H1 (cell line): ENCODE results near the gene SRPRA. TPM values are rescaled to one million over a fixed set of nuclear protein-coding genes. Genes with fewer than 3 reads are reported as not detected.
"Not testable (repeated sequence)": the region's sequence is repeated elsewhere in the genome, so short reads cannot be mapped to it uniquely, and the experiment has no call there.

Experiments used
- CTCF ChIA-PET: fragments of 300-600 bp; sonication (Branson Sonifier 250); formaldehyde crosslinking; loops from one replicate; lab custom pipeline; 2021; ENCODE audit not compliant: partially characterized antibody; lab: Charles Lee
- POLR2A ChIA-PET: fragments of 300-600 bp; sonication (Branson Sonifier 250); formaldehyde crosslinking; loops from one replicate; lab custom pipeline; 2021; ENCODE audit warnings: inconsistent platforms; ENCODE audit not compliant: partially characterized antibody; lab: Charles Lee
- DNase-seq, 2 experiments: peaks; one replicate each; pipeline versions ENCODE4 v3.0.0 to v3.0.0-alpha.2; 2010 to 2022; ENCODE audit warnings: low spot score in 2 of 2, low read depth in 1 of 2, mixed read lengths in 1 of 2
- FAIRE-seq: peaks from 2 replicates; lab custom pipeline; 2011; peaks lifted over from hg19 to GRCh38; lab: Jason Lieb, UNC
- H2AFZ ChIP-seq: 2 replicates; pipeline ENCODE4 v1.8.1; 2012; ENCODE audit warnings: low read length, inconsistent platforms
- H2AK5ac ChIP-seq: 2 replicates; pipeline ENCODE4 v1.6.1; 2013; ENCODE audit warnings: low read depth, low read length
- H2BK120ac ChIP-seq: replicated peaks from 2 replicates; pipeline ENCODE3; 2013; ENCODE audit warnings: low read depth, low read length, inconsistent platforms
- H2BK12ac ChIP-seq: 2 replicates; pipeline ENCODE4 v1.6.1; 2013; ENCODE audit warnings: low read depth, low read length
- H2BK15ac ChIP-seq: 2 replicates; pipeline ENCODE4 v1.6.1; 2013; ENCODE audit warnings: low read length
- H2BK20ac ChIP-seq: 2 replicates; pipeline ENCODE4 v1.6.1; 2013; ENCODE audit warnings: low read length
- H2BK5ac ChIP-seq: 2 replicates; pipeline ENCODE4 v1.6.1; 2013; ENCODE audit warnings: low read depth, low read length
- H3K14ac ChIP-seq: 2 replicates; pipeline ENCODE4 v1.6.1; 2013; ENCODE audit warnings: inconsistent platforms; ENCODE audit not compliant: insufficient read length
- H3K18ac ChIP-seq: 2 replicates; pipeline ENCODE4 v1.6.1; 2013; ENCODE audit warnings: low read length; ENCODE audit errors: extremely low read depth
- H3K23ac ChIP-seq: 2 replicates; pipeline ENCODE4 v1.6.1; 2013; ENCODE audit warnings: inconsistent platforms; ENCODE audit not compliant: insufficient read length
- H3K23me2 ChIP-seq: 2 replicates; pipeline ENCODE4 v1.6.1; 2013; ENCODE audit warnings: low read depth, low read length
- H3K27ac ChIP-seq: 2 replicates; pipeline ENCODE4 v1.6.1; 2011; ENCODE audit warnings: low read depth, low read length, inconsistent platforms
- H3K27me3 ChIP-seq, 4 experiments: replicated peaks in 1 of 4; 1 replicate in 1 of 4; 2 replicates in 3 of 4; pipeline versions ENCODE4 v1.6.1 to v1.8.1; 2011 to 2013; ENCODE audit warnings: low read length in 3 of 4, mild to moderate bottlenecking in 3 of 4, inconsistent platforms in 2 of 4, mixed read lengths in 2 of 4, moderate library complexity in 1 of 4; ENCODE audit not compliant: control insufficient read depth in 3 of 4, insufficient read depth in 3 of 4; ENCODE audit errors: extremely low read depth in 1 of 4
- H3K36me3 ChIP-seq, 4 experiments: 2 replicates each; pipeline versions ENCODE4 v1.6.1 to v1.8.1; 2011 to 2013; ENCODE audit warnings: mild to moderate bottlenecking in 4 of 4, low read length in 3 of 4, moderate library complexity in 2 of 4, control low read depth in 1 of 4, inconsistent platforms in 1 of 4; ENCODE audit not compliant: insufficient read depth in 4 of 4, control insufficient read depth in 2 of 4
- H3K4ac ChIP-seq: replicated peaks from 2 replicates; pipeline ENCODE3; 2013; ENCODE audit warnings: low read length, low read depth, mixed read lengths, inconsistent platforms; ENCODE audit not compliant: insufficient read length
- H3K4me1 ChIP-seq, 4 experiments: replicated peaks in 1 of 4; 1 replicate in 1 of 4; 2 replicates in 3 of 4; pipeline versions ENCODE4 v1.6.1 to v1.8.1; 2011 to 2013; ENCODE audit warnings: low read length in 3 of 4, inconsistent platforms in 2 of 4, mixed read lengths in 1 of 4; ENCODE audit not compliant: insufficient read depth in 4 of 4, control insufficient read depth in 3 of 4
- H3K4me2 ChIP-seq, 2 experiments: 2 replicates each; pipeline versions ENCODE4 v1.6.1 to v1.8.1; 2011 to 2013; ENCODE audit warnings: low read depth in 2 of 2, low read length in 2 of 2, control low read depth in 1 of 2, inconsistent platforms in 1 of 2, mild to moderate bottlenecking in 1 of 2; ENCODE audit not compliant: insufficient read depth in 1 of 2
- H3K4me3 ChIP-seq, 4 experiments: fragments of 200-600, 300-600 bp in 1 of 4; sonication (generic), shearing (Covaris generic), sonication (Bioruptor Twin) in 1 of 4; 2 replicates each; pipeline versions ENCODE4 v1.5.1 to v1.8.1; 2011 to 2016; ENCODE audit warnings: low read length in 4 of 4, low read depth in 3 of 4, control low read depth in 2 of 4, inconsistent platforms in 2 of 4, mild to moderate bottlenecking in 2 of 4, mixed read lengths in 1 of 4, moderate library complexity in 1 of 4; ENCODE audit not compliant: insufficient read depth in 2 of 4; ENCODE audit errors: extremely low read depth in 1 of 4
- H3K56ac ChIP-seq: replicated peaks from 2 replicates; pipeline ENCODE3; 2013; ENCODE audit warnings: low read depth, mild to moderate bottlenecking, mixed read lengths, low read length, inconsistent platforms; ENCODE audit not compliant: insufficient read length
- H3K79me1 ChIP-seq: 2 replicates; pipeline ENCODE4 v1.6.1; 2013; ENCODE audit warnings: low read depth, low read length, control low read depth
- H3K79me2 ChIP-seq, 2 experiments: 2 replicates each; pipeline versions ENCODE4 v1.6.1 to v1.8.1; 2012 to 2013; ENCODE audit warnings: low read length in 2 of 2, mild to moderate bottlenecking in 2 of 2, inconsistent platforms in 1 of 2; ENCODE audit not compliant: insufficient read depth in 2 of 2, control insufficient read depth in 1 of 2
- H3K9ac ChIP-seq, 4 experiments: replicated peaks in 1 of 4; 1 replicate in 1 of 4; 2 replicates in 3 of 4; pipeline versions ENCODE4 v1.6.1 to v1.8.1; 2011 to 2013; ENCODE audit warnings: low read depth in 3 of 4, low read length in 3 of 4, control low read depth in 2 of 4, mild to moderate bottlenecking in 2 of 4, moderate library complexity in 2 of 4, inconsistent platforms in 1 of 4; ENCODE audit errors: extremely low read depth in 1 of 4
- H3K9me3 ChIP-seq, 2 experiments: 2 replicates each; pipeline versions ENCODE4 v1.6.1 to v1.8.1; 2012 to 2013; ENCODE audit warnings: mild to moderate bottlenecking in 2 of 2, moderate library complexity in 2 of 2, control low read depth in 1 of 2, inconsistent platforms in 1 of 2, low read depth in 1 of 2, low read length in 1 of 2, mixed read lengths in 1 of 2; ENCODE audit not compliant: insufficient read depth in 2 of 2
- H4K20me1 ChIP-seq, 2 experiments: replicated peaks in 1 of 2; 2 replicates each; pipeline versions ENCODE3 to v1.8.1; 2011 to 2013; ENCODE audit warnings: inconsistent platforms in 2 of 2, low read length in 2 of 2, mild to moderate bottlenecking in 1 of 2; ENCODE audit not compliant: insufficient read depth in 2 of 2, control insufficient read depth in 1 of 2
- H4K5ac ChIP-seq: 2 replicates; pipeline ENCODE4 v1.6.1; 2013; ENCODE audit warnings: low read length, low read depth, mixed read lengths, inconsistent platforms; ENCODE audit not compliant: insufficient read length
- H4K8ac ChIP-seq: 2 replicates; pipeline ENCODE4 v1.8.0; 2013; ENCODE audit warnings: mild to moderate bottlenecking, moderate library complexity, low read length, inconsistent platforms; ENCODE audit not compliant: insufficient read depth; ENCODE audit errors: extremely low read depth
- H4K91ac ChIP-seq: replicated peaks from 2 replicates; pipeline ENCODE3; 2013; ENCODE audit warnings: low read length, mixed read lengths, inconsistent platforms; ENCODE audit not compliant: insufficient read length
- BCL11A ChIP-seq, 2 experiments: IDR thresholded peaks; one replicate each; pipeline ENCODE4 v1.6.1; 2011; ENCODE audit warnings: low read depth in 2 of 2, low read length in 2 of 2, mild to moderate bottlenecking in 2 of 2
- PHF8 ChIP-seq: fragments of 200-600 bp; sonication (generic); conservative IDR thresholded peaks from 2 replicates; pipeline ENCODE4 v1.7.1; 2012; ENCODE audit warnings: low read depth, mild to moderate bottlenecking, inconsistent platforms, low read length, moderate library complexity
- RXRA ChIP-seq: IDR thresholded peaks from 2 replicates; pipeline ENCODE4 v1.6.1; 2011; ENCODE audit warnings: low read depth, mild to moderate bottlenecking, low read length, moderate library complexity; ENCODE audit not compliant: insufficient read depth
- TCF12 ChIP-seq: IDR thresholded peaks from 2 replicates; pipeline ENCODE4 v1.6.1; 2011; ENCODE audit warnings: low read depth, mild to moderate bottlenecking, low read length
- WGBS, 2 experiments: shearing (Covaris generic) in 1 of 2; methylation state at CpG; one replicate each; pipeline versions ENCODE4 v1.1.6 to v1.1.7; 2013 to 2015; ENCODE audit warnings: low lambda C conversion rate in 2 of 2, mixed read lengths in 2 of 2, inconsistent platforms in 1 of 2, low coverage in 1 of 2, missing lambda C conversion rate in 1 of 2; ENCODE audit not compliant: insufficient replicate concordance in 2 of 2, insufficient coverage in 1 of 2, insufficient read length in 1 of 2; ENCODE audit errors: extremely low coverage in 1 of 2, missing lambda C conversion rate in 1 of 2; 5-methylcytosine and 5-hydroxymethylcytosine counted together
- polyA plus RNA-seq, 7 experiments: library from polyadenylated mRNA; depleted of rRNA in 3 of 7; stranded (reverse) in 5 of 7; unstranded in 2 of 7; fragments of >200 nt in 5 of 7; fragments of 200-250 nt in 2 of 7; gene quantifications; 1 replicate in 5 of 7; 2 replicates in 1 of 7; 4 replicates in 1 of 7; pipeline versions ENCODE4 v1.2.1 to v1.2.3, GENCODE V29; 2011 to 2013; ENCODE audit warnings: missing spikeins in 2 of 7, mixed read lengths in 2 of 7
- total RNA-seq: library from RNA; stranded (reverse); fragmentation: NEBNext Ultra II Directional; extraction: Animal tissue kit (Norgen Biotek cat#: 25700); gene quantifications from 2 replicates; pipeline ENCODE4 v1.2.1, GENCODE V29; 2021
- TF ChIP-seq, protein P1 (sequence below): IDR thresholded peaks from 2 replicates; pipeline ENCODE4 v1.6.1; 2012; ENCODE audit warnings: inconsistent platforms

Gene SRPRA
- total and polyA plus RNA-seq, 2 of the 8 experiments (the other 6 are each of a cell fraction or from before 2014, with no cell fraction given): 57.6 to 62.0 TPM

DNA sequence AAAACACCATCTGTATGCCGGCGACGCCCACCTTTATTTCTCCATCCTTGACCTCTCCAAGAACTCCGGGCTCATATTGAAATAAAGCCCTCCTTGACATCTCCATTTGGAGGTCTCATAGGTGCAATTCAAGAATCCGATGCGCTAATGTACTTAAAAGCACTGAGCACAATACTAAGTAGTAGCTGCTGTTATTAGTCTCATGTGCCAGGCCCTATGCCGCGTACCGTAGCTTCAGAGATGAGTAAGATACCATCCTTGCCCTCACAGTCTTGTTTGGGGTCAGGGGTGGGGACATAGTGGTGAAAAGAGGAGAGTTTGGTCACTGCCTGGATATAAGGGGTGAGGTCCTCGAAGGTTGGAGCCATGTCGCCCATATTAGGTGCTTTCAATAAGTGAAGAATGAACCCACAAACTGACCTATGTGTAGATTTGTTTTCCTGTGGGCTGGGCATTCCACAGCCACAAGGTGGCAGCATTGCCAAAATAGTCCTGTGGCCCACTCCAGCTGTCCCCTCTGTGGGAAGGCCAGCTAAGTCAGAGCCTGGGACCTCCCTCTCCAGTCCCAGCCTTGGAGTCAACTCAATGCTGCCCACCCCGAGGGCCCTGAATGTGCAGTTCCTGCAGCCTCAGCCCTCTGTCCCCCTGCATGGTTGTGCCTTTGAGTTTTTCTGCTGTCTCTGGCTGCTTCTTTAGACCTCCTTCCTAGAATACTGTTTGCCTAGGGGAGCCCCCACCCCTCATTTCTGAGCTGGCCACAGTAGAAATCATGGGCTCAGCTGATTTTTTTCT is 41.7 kb upstream of the SRPRA start (continued):
- no peak for TF ChIP-seq RXRA
- TF ChIP-seq, protein P1, sequence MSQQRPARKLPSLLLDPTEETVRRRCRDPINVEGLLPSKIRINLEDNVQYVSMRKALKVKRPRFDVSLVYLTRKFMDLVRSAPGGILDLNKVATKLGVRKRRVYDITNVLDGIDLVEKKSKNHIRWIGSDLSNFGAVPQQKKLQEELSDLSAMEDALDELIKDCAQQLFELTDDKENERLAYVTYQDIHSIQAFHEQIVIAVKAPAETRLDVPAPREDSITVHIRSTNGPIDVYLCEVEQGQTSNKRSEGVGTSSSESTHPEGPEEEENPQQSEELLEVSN: no peak
- TF ChIP-seq PHF8: no peak
- no peak for TF ChIP-seq BCL11A (IDR thresholded peaks at IDR 0.05; ENCODE audit: low read depth in 2 of 2, low read length in 2 of 2)
- 0 out of 2 replicates have a peak, but pooled peaks have one; percentile 42 for TF ChIP-seq TCF12

DNA sequence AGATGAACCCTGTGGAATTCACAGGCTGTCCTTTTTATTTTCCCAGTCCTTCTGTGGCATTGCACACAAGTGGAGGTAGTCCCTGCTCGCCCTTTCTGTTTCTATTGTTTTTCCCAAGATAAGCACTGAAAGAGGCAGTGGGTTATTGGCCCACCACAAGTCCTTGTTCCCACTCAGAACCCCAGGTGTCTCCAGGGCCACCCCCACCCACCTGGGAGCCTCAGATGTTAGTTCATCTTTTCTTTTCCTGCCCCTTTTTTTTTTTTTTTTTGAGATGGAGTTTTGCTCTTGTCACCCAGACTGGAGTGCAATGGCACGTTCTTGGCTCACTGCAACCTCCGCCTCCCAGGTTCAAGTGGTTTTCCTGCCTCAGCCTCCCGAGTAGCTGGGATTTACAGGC is 40.1 kb upstream of the SRPRA start:
- H2BK20ac ChIP-seq, H3K4me1 ChIP-seq, H2BK120ac ChIP-seq, H3K9me3 ChIP-seq, H3K14ac ChIP-seq, H3K18ac ChIP-seq, H3K4me2 ChIP-seq, H3K27ac ChIP-seq, H3K23ac ChIP-seq, H3K27me3 ChIP-seq, H4K5ac ChIP-seq, H3K4ac ChIP-seq, H3K9ac ChIP-seq, H3K56ac ChIP-seq, H2BK15ac ChIP-seq, H3K4me3 ChIP-seq, H2BK5ac ChIP-seq, POLR2A ChIA-PET, DNase-seq, H3K36me3 ChIP-seq, H4K20me1 ChIP-seq, H4K91ac ChIP-seq, H2AK5ac ChIP-seq, H2AFZ ChIP-seq, H3K79me2 ChIP-seq, H3K23me2 ChIP-seq, H4K8ac ChIP-seq, H3K79me1 ChIP-seq, H2BK12ac ChIP-seq, FAIRE-seq: not testable (repeated sequence)
- CTCF ChIA-PET: interaction anchor here (0.9 to 4.8 kb wide), 10 partner anchors 8 to 171 kb away, joined by 3 to 24 read pairs (median 6); no protein-coding TSS in a partner anchor
- 95% methylated on average over 4 of the region's 4 CpGs; no CpG with 5 or more reads in 1 of the 2 experiments for WGBS, 2 experiments
